CD14-positive monocyte (primary cell): ENCODE results near the gene DLX4. TPM values are rescaled to one million over a fixed set of nuclear protein-coding genes. Genes with fewer than 3 reads are reported as not detected.

Source experiments
- DNase-seq, 3 donors: peaks; one replicate each; pipeline ENCODE4 v3.0.0-alpha.2; 2011 to 2022
- H2AFZ ChIP-seq: 2 replicates; pipeline ENCODE4 v1.6.0; 2012; ENCODE audit warnings: mild to moderate bottlenecking, low read depth, low read length, inconsistent platforms; ENCODE audit not compliant: insufficient read depth, poor library complexity, severe bottlenecking
- H3K27ac ChIP-seq, 2 donors: 1 replicate in 1 of 2; 2 replicates in 1 of 2; pipeline ENCODE4 v1.5.1; 2012 to 2013; ENCODE audit warnings: low read length in 2 of 2, control low read depth in 1 of 2, inconsistent platforms in 1 of 2, low read depth in 1 of 2, mild to moderate bottlenecking in 1 of 2
- H3K27me3 ChIP-seq, 2 donors: one replicate each; pipeline versions ENCODE4 v1.6.0 to v1.6.1; 2011 to 2013; ENCODE audit warnings: low read length in 2 of 2; ENCODE audit not compliant: control insufficient read depth in 2 of 2, insufficient read depth in 2 of 2
- H3K36me3 ChIP-seq, 2 donors: replicated peaks in 1 of 2; 1 replicate in 1 of 2; 2 replicates in 1 of 2; pipeline versions ENCODE4 v1.5.1 to v1.6.1; 2012 to 2013; ENCODE audit warnings: low read length in 2 of 2, control low read depth in 1 of 2, inconsistent platforms in 1 of 2, mild to moderate bottlenecking in 1 of 2; ENCODE audit not compliant: insufficient read depth in 2 of 2, control insufficient read depth in 1 of 2
- H3K4me1 ChIP-seq, 2 donors: 1 replicate in 1 of 2; 2 replicates in 1 of 2; pipeline versions ENCODE4 v1.5.1 to v1.6.1; 2012 to 2013; ENCODE audit warnings: low read length in 2 of 2, control low read depth in 1 of 2, inconsistent platforms in 1 of 2, mild to moderate bottlenecking in 1 of 2, moderate library complexity in 1 of 2; ENCODE audit not compliant: insufficient read depth in 2 of 2, control insufficient read depth in 1 of 2
- H3K4me2 ChIP-seq: replicated peaks from 2 replicates; pipeline ENCODE3; 2012; ENCODE audit warnings: low read length, moderate library complexity, mild to moderate bottlenecking; ENCODE audit not compliant: poor library complexity, severe bottlenecking; ENCODE audit errors: extremely low read depth
- H3K4me3 ChIP-seq, 3 experiments: fragments of 200-600 bp in 1 of 3; sonication (generic) in 1 of 3; replicated peaks in 1 of 3; 1 replicate in 2 of 3; 2 replicates in 1 of 3; pipeline ENCODE4 v1.5.1; 2011 to 2013; ENCODE audit warnings: low read length in 3 of 3, mild to moderate bottlenecking in 3 of 3, control low read depth in 2 of 3, low read depth in 2 of 3, inconsistent platforms in 1 of 3, moderate library complexity in 1 of 3
- H3K79me2 ChIP-seq: 2 replicates; pipeline ENCODE4 v1.6.0; 2012; ENCODE audit warnings: mild to moderate bottlenecking, control low read depth, inconsistent platforms, low read length, moderate library complexity; ENCODE audit not compliant: insufficient read depth
- H3K9ac ChIP-seq: 2 replicates; pipeline ENCODE4 v1.6.0; 2017; ENCODE audit warnings: low read length, mild to moderate bottlenecking; ENCODE audit not compliant: insufficient read depth, poor library complexity, severe bottlenecking
- H3K9me3 ChIP-seq, 2 donors: replicated peaks in 1 of 2; 1 replicate in 1 of 2; 2 replicates in 1 of 2; pipeline versions ENCODE4 v1.5.1 to v1.6.1; 2012 to 2013; ENCODE audit warnings: low read length in 2 of 2, control low read depth in 1 of 2; ENCODE audit not compliant: control insufficient read depth in 1 of 2, insufficient read depth in 1 of 2
- H4K20me1 ChIP-seq: 2 replicates; pipeline ENCODE4 v1.6.0; 2012; ENCODE audit warnings: mild to moderate bottlenecking, low read length, control low read depth, moderate library complexity; ENCODE audit not compliant: insufficient read depth
- H3K27ac Mint-ChIP-seq, 7 donors: one replicate each; pipeline ENCODE4 v1.8.0; 2020; ENCODE audit warnings: mild to moderate bottlenecking in 7 of 7, mixed read lengths in 7 of 7, moderate library complexity in 6 of 7, inconsistent platforms in 2 of 7
- H3K27me3 Mint-ChIP-seq, 3 donors: one replicate each; pipeline ENCODE4 v1.8.0; 2021 to 2022; ENCODE audit warnings: low read depth in 3 of 3, mild to moderate bottlenecking in 3 of 3, mixed read lengths in 3 of 3, moderate library complexity in 3 of 3, inconsistent platforms in 1 of 3
- H3K36me3 Mint-ChIP-seq, 2 donors: one replicate each; pipeline ENCODE4 v1.8.0; 2020; ENCODE audit warnings: mixed read lengths in 2 of 2, inconsistent platforms in 1 of 2, mild to moderate bottlenecking in 1 of 2
- H3K4me1 Mint-ChIP-seq: one replicate; pipeline ENCODE4 v1.8.0; 2020; ENCODE audit warnings: mild to moderate bottlenecking, mixed read lengths
- H3K4me3 Mint-ChIP-seq, 2 donors: one replicate each; pipeline ENCODE4 v1.8.0; 2020; ENCODE audit warnings: mild to moderate bottlenecking in 2 of 2, mixed read lengths in 2 of 2, moderate library complexity in 1 of 2
- H3K9me3 Mint-ChIP-seq, 7 donors: one replicate each; pipeline ENCODE4 v1.8.0; 2020 to 2022; ENCODE audit warnings: mixed read lengths in 7 of 7, mild to moderate bottlenecking in 6 of 7, moderate library complexity in 6 of 7, inconsistent platforms in 2 of 7
- CTCF ChIP-seq: fragments of 200-600 bp; IDR thresholded peaks from one replicate; pipeline ENCODE4 v1.8.0; 2022; ENCODE audit warnings: antibody characterized with exemption, mild to moderate bottlenecking
- WGBS: methylation state at CpG from one replicate; pipeline ENCODE4 v1.1.5; 2013; ENCODE audit warnings: missing lambda C conversion rate; ENCODE audit not compliant: insufficient coverage; 5-methylcytosine and 5-hydroxymethylcytosine counted together
- intact Hi-C, 2 donors: fragments of 100-400 bp; cut with micrococcal nuclease; formaldehyde crosslinking; loops; one replicate each; pipeline versions ENCODE4 v1.15.0 to v1.15.1; 2023
- polyA plus RNA-seq, 3 donors: library from polyadenylated mRNA; depleted of rRNA in 1 of 3; unstranded in 2 of 3; stranded (reverse) in 1 of 3; fragments of 300-500 nt in 2 of 3; fragments of >200 nt in 1 of 3; fragmentation: Illumina TruSeq in 2 of 3; gene quantifications; 1 replicate in 2 of 3; 2 replicates in 1 of 3; pipeline ENCODE4 v1.2.3, GENCODE V29; 2012 to 2021

Gene DLX4
- polyA plus RNA-seq, 3 donors: 0.20 to 3.5 TPM; not detected in 1

DNA sequence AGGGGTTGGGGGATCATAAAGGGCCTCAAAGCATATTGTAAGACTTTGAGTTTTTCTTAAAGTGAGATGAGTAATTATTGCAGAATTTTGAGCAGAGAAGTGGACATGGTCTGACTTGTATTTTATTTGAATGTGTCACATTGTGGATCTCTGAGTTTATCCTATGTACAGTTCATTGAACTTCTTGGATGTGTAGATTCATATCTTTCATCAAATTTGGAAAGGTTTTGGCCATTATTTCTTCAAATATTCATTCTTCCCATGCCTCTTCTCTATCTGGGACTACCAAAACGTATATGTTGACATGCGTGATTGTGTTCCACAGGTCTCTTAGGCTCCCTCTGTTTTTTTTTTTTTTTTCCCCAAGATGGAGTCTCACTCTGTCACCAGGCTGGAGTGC is 40.3 kb downstream of the DLX4 start:
- DNase-seq: no peak
- Mint-ChIP-seq H3K27ac (no peak overlapping the region), H3K4me3 (no peak overlapping the region), H3K4me1 (no peaks in the 10 kb centered on the region), H3K9me3 (peaks cover 10 to 35% (median 27%) of the 10 kb centered on the region in 7 donors), H3K27me3 (peaks cover 9 to 59% (median 29%) of the 10 kb centered on the region in 3 donors), H3K36me3 (no peaks in the 10 kb centered on the region)
- H3K27ac ChIP-seq: no peak overlapping the region
- no peaks in the 10 kb centered on the region for H4K20me1 ChIP-seq
- WGBS: no CpG with 5 or more reads among the region's 2 CpGs
- H3K4me3 ChIP-seq: no peak overlapping the region
- H3K79me2 ChIP-seq: no peaks in the 10 kb centered on the region
- no peak overlapping the region for H3K4me2 ChIP-seq
- H3K9ac ChIP-seq: no peak overlapping the region
- H2AFZ ChIP-seq: no peak overlapping the region
- H3K9me3 ChIP-seq: peaks cover 0 to 15% of the 10 kb centered on the region in 2 donors
- intact Hi-C loops: no loop called here
- no peak for TF ChIP-seq CTCF
- no peaks in the 10 kb centered on the region for H3K36me3 ChIP-seq
- H3K27me3 ChIP-seq: peaks cover 11 to 19% of the 10 kb centered on the region in 2 donors
- H3K4me1 ChIP-seq: no peaks in the 10 kb centered on the region

DNA sequence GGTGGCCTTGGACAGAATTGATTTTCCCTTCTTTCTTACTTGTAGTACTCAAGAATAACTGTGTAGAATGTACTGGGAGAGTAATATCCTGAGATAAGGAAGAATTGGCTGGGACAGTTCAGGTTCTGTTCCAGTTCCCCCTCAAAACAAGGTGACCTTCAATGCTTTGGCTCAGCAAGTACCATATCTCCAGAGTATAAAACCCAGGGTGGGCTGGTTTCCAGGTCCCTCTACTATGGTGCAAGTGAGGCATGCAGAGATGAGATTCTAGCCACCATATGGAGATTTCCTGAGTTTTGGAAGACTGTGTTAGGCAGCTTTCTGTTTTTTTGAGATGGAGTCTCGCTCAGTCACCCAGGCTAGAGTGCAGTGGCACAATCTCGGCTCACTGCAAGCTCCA is 44.1 kb downstream of the DLX4 start:
- Histone ChIP-seq H3K4me2 (no peak overlapping the region), H3K4me1 (no peaks in the 10 kb centered on the region), H4K20me1 (no peaks in the 10 kb centered on the region), H2AFZ (no peak overlapping the region), H3K4me3 (no peak overlapping the region), H3K9me3 (peaks cover 0 to 19% of the 10 kb centered on the region in 2 donors), H3K9ac (no peak overlapping the region), H3K27me3 (peaks cover 8 to 13% of the 10 kb centered on the region in 2 donors), H3K36me3 (no peaks in the 10 kb centered on the region), H3K79me2 (no peaks in the 10 kb centered on the region), H3K27ac (no peak overlapping the region)
- Mint-ChIP-seq H3K4me1 (no peaks in the 10 kb centered on the region), H3K27ac (no peak overlapping the region), H3K27me3 (peaks cover 21 to 38% (median 23%) of the 10 kb centered on the region in 3 donors), H3K36me3 (no peaks in the 10 kb centered on the region), H3K4me3 (no peak overlapping the region), H3K9me3 (peaks cover 10 to 35% (median 28%) of the 10 kb centered on the region in 7 donors)
- DNase-seq: no peak
- 100% methylated on average over 1 of the region's 2 CpGs for WGBS
- intact Hi-C loops: no loop called here
- no peak for TF ChIP-seq CTCF
